RWPE1 (cell line): Measurements from ENCODE around the gene EPHB2.
"Not testable (repeated sequence)": the region's sequence is repeated elsewhere in the genome, so short reads cannot be mapped to it uniquely, and the experiment has no call there.

Source experiments
- CTCF ChIA-PET: fragments of 350-600 bp; sonication (Branson Sonifier 250); formaldehyde crosslinking; extraction: SDS; loops from one replicate; lab custom pipeline; 2021; lab: Yijun Ruan, JAX
- POLR2A ChIA-PET: fragments of 400-600 bp; formaldehyde crosslinking; extraction: SDS; loops from one replicate; lab custom pipeline; 2020; ENCODE audit warnings: antibody characterized with exemption; ENCODE audit not compliant: low non-redundant PET; lab: Yijun Ruan, JAX
- DNase-seq: peaks from one replicate; pipeline ENCODE4 v3.0.0; 2012; ENCODE audit warnings: low spot score
- H3K27ac ChIP-seq: fragments of 450-650 bp; 2 replicates; pipeline ENCODE4 v1.5.1; 2017
- CTCF ChIP-seq: fragments of 450-650 bp; conservative IDR thresholded peaks from 2 replicates; pipeline ENCODE4 v1.5.1; 2017; ENCODE audit warnings: low read depth, mild to moderate bottlenecking

The EPHB2 gene

GRCh38 chr1:22710701-22711049 is at the start of gene EPHB2:
Gene EPHB2, plus strand, starts transcription at chr1:22710839. Its CDS starts 144 bp downstream, at chr1:22710983.
- ChIA-PET POLR2A (no interaction called here), CTCF (no interaction called here)
- peak; percentile 68 for DNase-seq
- H3K27ac ChIP-seq = peak within 1 kb of the TSS; percentile 78
- no peak for TF ChIP-seq CTCF

DNA sequence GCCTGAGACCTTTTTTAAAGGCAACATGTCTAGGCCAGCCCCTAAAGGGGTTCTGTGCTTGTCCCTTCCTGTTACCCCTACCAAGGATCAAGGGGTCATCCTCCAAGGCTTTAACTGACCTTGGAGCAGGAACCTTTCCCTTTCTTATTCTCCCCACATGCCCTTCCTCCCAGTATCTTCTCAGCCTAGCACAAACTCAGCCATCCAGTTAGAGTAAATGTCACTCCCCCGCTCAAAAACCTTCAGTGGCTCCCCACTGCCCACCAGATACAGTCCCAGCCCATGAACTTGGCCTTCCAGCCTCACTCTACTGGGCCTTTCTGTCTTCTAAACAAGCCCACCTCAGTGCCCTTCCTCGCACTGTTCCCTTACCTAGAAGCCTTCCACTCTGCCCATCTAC is 48.8 kb upstream of the EPHB2 start:
- CTCF ChIA-PET = no interaction called here
- no peak for TF ChIP-seq CTCF
- POLR2A ChIA-PET = no interaction called here
- no peak overlapping the region for H3K27ac ChIP-seq
- no peak for DNase-seq

GRCh38 chr1:22662318-22662717 is 48.3 kb upstream of the EPHB2 start:
- DNase-seq = peak; percentile 27
- TF ChIP-seq CTCF = no peak
- CTCF ChIA-PET = interaction anchor here (0.7 kb wide), 1 partner anchor 169 kb away, joined by 3 read pairs; no protein-coding TSS in a partner anchor
- H3K27ac ChIP-seq = no peak overlapping the region
- POLR2A ChIA-PET = no interaction called here

- ChIA-PET CTCF (interaction anchor here (0.7 kb wide), 1 partner anchor 168 kb away, joined by 3 read pairs; no protein-coding TSS in a partner anchor), POLR2A (no interaction called here)
- no peak for TF ChIP-seq CTCF
- H3K27ac ChIP-seq = no peak overlapping the region
- no peak for DNase-seq
These were observed 47.6 kb upstream of the EPHB2 start for GRCh38 chr1:22662986-22663408.

GRCh38 chr1:22665752-22666151 is 44.9 kb upstream of the EPHB2 start:
- CTCF ChIA-PET = interaction anchor here (0.7 kb wide), 1 partner anchor 250 kb away, joined by 3 read pairs; no protein-coding TSS in a partner anchor
- DNase-seq = peak; percentile 37
- 0 out of 2 replicates have a peak, but pooled peaks have one; percentile 9 for TF ChIP-seq CTCF
- H3K27ac ChIP-seq = no peak overlapping the region
- POLR2A ChIA-PET = no interaction called here

- no peak for DNase-seq
- ChIA-PET CTCF (interaction anchor here (0.7 kb wide), 1 partner anchor 519 kb away, joined by 4 read pairs; no protein-coding TSS in a partner anchor), POLR2A (no interaction called here)
- H3K27ac ChIP-seq = no peak overlapping the region
- no peak for TF ChIP-seq CTCF
These were observed 44.2 kb upstream of the EPHB2 start for GRCh38 chr1:22666412-22666811.

- POLR2A ChIA-PET, CTCF ChIA-PET, DNase-seq, H3K27ac ChIP-seq: not testable (repeated sequence)
These were observed 41.8 kb upstream of the EPHB2 start for GRCh38 chr1:22668840-22669239.
